Inferior parietal cortex (tissue), 1 donor: Measurements from ENCODE around the gene FUZ.

Source experiments
- DNase-seq: peaks from one replicate; pipeline ENCODE4 v3.0.0-alpha.2; 2016; ENCODE audit errors: extremely low spot score

The FUZ gene

DNA sequence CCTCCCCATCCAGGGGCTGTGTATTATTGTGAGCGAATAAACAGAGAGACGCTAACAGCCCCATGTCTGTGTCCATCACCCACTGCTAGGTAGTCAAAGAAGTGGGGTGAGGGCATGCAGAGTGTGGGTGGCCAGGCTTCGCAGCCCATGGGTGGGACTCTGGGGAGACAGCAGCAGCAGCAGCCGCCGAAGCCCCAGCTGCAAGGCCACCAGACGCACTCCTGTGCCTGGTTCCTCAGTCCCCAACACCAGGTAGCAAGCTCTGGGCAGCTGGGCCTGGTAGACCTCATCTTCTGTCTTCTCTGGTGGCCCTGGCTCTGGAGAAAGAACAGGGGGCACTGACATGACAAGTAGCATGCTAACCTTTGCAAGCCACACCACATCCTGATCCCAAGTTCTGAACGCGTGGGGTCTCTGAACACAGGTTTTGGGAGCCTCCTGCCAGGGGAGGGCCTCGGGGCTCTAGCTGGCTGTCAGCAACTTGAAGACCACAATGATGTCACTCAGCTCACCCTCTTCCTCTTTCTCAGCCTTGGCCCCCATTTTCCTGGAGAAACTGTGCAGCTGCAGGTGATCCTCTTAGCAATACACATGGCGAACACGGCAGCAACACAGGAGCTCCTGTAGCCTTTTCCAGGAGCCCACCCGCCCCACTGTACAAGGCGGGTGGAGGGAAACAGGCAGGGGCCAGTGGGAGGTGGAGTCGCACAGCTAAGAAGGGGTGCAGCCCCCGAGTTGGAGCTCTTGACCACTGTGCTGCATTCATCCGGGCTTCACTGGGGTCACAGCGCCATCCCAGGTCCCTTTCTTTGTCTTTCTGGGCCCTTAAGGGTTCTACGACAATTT is 5.8 kb downstream of the FUZ start:
- no peak for DNase-seq

DNA sequence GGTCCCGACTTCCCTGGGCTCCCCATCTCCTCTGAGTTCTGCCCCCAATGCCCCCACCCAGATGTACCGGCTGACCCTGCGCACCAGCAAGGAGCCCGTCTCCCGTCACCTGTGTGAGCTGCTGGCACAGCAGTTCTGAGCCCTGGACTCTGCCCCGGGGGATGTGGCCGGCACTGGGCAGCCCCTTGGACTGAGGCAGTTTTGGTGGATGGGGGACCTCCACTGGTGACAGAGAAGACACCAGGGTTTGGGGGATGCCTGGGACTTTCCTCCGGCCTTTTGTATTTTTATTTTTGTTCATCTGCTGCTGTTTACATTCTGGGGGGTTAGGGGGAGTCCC is 6.5 kb downstream of the FUZ start:
- no peak for DNase-seq

DNA sequence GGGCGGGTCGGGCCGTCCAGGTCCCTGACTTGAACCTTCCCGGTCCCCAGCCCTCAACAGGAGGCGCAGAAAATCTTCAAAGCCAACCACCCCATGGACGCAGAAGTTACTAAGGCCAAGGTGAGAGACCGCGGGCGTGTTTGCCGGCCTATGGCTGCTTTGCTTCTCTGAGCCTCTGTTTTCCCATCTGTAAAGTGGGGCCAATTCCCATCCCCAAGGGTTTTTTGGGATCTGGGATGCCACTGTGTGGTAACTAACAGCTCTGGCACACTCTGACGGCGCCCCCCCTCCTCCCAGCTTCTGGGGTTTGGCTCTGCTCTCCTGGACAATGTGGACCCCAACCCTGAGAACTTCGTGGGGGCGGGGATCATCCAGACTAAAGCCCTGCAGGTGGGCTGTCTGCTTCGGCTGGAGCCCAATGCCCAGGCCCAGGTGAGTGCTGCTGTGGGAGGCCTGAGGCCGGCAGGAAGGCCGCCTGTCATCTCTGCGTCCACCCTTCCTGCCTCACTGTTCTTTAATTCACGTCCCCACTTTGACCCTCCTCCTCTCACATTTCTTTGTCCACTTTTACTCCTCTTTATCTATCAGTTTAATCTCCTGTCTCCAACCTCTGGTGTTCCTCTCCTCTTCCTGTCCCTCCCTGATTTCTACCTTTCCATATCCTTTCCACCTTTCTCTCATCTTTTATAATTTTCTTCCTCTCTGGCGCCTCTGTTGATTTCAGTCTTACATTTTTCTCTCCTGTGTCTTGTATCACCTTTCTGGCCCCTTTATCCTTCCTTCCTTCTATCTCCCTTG is 7.1 kb downstream of the FUZ start:
- DNase-seq, result no peak

DNA sequence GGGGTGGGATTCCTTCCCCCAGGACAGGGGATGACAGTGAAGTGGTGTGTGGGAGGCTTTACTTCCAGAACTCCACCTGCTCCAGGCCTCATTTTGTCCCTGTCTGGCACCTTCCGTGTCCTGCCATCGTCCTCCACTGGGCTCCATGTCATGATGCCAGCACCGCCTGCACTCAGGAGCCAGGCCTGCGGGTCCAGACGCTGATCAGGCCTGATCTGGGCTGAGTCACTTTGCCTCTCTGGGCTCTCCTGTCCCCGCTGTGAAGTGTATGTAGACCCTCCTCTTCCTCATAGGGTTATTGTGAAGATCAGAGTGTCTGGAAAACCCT is 9.6 kb downstream of the FUZ start:
- DNase-seq, result no peak

DNA sequence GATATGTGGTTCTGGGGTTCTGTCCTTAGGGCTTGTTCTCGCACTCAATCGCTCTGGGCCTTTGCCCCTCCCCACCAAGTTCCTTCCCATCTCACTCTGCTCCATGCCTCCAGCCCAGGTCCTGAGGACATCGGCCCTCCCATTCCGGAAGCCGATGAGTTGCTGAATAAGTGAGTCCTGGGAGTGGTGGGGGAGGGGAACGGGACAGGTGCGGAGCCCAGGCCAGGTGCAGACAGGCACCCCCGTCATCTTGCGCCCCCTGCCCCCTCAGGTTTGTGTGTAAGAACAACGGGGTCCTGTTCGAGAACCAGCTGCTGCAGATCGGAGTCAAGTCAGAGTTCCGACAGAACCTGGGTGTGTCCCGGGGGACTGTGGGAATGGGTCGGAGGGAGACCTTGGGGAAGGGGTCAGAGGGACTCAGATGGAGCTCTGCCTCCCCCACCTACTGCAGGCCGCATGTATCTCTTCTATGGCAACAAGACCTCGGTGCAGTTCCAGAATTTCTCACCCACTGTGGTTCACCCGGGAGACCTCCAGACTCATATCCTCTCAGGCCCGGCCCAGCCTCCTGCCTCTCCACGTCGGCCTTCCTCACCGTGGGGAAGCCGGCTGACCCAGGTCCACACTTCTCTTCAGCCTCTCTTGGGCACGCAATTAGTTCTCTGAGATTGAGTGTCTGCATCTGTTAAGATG is 10.1 kb downstream of the FUZ start:
- no peak for DNase-seq

DNA sequence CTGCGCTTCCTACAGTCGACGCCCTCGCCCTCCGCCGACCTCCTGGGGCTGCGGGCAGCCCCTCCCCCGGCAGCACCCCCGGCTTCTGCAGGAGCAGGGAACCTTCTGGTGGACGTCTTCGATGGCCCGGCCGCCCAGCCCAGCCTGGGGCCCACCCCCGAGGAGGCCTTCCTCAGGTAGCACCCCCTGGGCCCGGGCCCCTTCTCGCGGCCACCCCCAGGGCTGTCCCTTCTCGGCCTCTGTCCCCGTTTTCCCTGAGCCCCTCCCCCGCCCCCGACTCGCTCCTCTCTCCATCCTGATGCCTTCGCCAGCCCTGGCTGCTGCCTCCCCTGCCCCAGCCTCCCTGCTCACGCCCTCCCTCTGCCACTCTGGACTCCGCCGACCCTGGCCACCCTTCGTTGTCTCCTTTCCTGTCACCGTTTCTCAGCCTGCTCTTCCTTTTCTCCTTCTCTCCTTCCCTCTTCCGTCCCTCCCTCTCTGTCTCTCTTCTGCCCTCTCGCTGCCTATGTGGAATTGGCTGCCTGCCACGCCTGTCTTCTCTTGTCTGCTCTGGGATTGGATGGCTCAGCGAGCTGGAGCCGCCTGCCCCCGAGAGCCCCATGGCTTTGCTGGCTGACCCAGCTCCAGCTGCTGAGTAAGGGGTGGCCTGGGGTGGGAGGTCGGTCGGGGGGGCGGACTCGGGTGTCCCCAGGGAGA is 11.0 kb downstream of the FUZ start:
- DNase-seq, result peak; percentile 91

DNA sequence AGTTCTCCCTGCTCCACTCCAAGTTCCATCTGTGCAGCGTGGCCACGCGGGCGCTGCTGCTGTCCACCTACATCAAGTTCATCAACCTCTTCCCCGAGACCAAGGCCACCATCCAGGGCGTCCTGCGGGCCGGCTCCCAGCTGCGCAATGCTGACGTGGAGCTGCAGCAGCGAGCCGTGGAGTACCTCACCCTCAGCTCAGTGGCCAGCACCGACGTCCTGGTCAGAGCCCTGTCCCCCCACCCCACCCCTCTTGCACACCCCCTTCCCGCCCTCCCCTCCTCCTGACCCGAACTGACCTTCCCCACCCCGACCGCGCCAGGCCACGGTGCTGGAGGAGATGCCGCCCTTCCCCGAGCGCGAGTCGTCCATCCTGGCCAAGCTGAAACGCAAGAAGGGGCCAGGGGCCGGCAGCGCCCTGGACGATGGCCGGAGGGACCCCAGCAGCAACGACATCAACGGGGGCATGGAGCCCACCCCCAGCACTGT is 11.6 kb downstream of the FUZ start:
- DNase-seq, result no peak

DNA sequence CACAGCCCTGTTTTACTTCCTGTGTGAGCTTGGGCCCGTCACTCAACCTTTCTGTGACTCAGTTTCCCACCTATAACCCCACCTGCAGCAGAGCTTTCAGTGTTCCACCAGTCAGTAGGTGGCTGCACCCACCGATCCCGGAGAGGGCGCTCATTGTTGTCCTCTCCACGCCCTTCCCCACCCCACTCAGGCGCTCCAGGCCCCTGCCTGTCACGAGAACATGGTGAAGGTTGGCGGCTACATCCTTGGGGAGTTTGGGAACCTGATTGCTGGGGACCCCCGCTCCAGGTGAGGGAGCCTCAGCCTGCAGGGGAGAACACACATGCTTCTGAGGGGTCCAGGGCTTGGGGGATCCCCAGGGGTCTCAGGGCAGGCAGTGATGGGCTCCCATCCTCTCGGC is 12.3 kb downstream of the FUZ start:
- DNase-seq, result no peak

DNA sequence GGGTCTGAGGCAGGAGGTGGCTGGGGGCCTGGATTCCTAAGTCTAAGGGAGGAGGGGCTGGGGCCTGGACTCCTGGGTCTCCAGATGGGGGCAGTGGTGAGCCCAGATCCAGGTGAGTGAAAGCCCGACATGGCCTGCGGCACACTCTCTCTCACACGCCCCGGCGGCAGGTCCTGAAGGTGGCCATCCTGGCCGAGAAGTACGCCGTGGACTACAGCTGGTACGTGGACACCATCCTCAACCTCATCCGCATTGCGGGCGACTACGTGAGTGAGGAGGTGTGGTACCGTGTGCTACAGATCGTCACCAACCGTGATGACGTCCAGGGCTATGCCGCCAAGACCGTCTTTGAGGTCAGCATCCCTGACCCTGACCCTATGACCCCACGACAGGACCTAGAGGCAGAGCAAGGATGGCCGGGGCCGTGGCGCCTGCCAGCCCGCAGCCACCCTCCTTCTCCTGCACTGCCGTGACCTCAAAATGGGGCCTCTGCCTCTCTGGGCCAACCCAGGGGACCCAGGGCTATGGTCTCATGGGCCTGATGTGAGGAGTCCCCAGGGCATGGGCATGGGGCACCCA is 13.2 kb downstream of the FUZ start:
- no peak for DNase-seq

DNA sequence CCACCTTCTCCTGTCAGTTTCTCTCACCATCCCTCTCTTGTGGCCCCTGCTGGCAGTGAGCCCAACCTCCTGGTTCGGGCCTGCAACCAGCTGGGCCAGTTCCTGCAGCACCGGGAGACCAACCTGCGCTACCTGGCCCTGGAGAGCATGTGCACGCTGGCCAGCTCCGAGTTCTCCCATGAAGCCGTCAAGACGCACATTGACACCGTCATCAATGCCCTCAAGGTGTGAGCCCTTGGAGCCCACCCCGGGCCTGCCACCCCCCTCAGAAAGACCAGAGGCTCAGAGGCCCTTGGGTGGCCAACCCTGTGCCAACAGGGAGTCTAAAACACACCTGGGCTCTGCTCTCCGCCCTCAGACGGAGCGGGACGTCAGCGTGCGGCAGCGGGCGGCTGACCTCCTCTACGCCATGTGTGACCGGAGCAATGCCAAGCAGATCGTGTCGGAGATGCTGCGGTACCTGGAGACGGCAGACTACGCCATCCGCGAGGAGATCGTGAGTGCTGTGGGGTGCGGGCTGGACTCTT is 13.8 kb downstream of the FUZ start:
- DNase-seq, result no peak

DNA sequence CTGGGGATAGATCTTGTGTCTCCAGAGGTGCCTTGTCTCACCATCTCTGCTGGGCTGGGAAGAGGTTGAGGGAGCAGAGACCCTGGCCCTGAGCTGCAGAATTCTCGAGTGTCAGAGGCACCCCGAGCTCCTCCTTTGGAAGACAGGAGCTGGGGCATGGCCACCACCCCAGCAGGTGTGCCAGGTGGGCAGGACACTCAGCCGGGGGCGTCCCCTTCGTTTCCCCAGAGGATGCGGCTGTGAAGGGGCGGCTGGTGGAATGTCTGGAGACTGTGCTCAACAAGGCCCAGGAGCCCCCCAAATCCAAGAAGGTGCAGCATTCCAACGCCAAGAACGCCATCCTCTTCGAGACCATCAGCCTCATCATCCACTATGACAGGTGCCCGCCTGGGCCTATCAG is 14.5 kb downstream of the FUZ start:
- no peak for DNase-seq

DNA sequence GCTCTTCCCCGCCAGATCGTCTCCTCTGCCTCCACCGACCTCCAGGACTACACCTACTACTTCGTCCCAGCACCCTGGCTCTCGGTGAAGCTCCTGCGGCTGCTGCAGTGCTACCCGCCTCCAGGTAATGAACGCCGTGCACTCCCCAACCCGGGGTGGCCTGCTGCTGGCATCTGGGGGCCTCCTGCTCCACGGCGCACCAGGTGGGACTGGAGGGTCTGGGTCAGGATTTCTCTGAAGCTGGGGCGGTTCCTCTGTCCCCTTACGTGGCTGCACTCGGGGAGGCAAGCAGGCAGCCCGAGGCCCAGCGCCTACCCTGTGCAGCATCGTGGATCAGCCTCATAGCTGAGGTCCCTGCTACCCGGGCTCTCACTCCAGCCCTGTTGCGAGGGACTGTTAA is 17.5 kb downstream of the FUZ start:
- DNase-seq, result no peak

DNA sequence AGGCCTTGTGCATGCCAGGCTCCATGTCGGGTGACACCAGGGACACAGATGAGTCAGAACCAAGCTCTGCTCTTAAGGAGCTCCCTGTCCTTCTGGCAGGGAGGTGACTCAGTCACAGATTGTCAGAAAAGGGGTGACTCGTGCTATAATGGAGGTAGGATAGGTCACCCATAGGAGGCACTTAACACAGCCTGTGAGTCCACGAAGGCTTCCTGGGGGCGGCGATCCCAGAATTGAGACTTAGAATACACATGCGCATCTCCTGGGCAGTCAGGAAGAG is 19.6 kb downstream of the FUZ start:
- DNase-seq, result no peak

DNA sequence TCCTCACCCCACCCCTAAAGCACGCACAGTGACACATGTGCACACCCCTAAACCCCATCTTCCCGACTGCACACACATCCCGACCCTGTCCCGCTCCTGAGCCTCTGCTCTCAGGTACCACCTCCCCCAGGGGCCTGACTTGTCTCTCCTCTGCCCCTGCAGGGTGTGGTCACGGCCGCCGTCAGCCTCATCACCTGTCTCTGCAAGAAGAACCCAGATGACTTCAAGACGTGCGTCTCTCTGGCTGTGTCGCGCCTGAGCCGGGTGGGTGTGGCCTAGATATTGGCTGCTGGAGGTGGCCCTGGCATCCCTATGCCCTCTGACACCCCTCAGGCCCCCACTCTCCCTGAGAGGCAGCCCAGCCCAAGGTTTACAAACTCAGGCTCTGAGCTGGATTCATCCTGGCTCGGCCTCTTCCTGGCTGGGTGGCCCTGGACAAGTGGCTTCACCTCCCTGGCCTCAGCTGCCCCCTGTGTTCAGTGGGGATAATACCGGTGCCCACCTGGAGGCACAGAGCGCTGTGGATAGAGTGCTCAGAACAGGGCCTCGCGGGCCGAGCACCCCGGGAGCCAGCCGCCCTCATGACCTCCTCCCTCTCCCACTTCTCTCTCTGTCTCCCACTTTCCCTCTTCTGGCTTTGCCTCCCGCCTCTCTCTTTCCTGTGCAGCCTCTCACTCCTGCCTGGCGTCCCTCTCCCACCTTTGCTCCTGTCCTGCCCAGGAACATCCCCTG is 20.1 kb downstream of the FUZ start:
- DNase-seq, result no peak

DNA sequence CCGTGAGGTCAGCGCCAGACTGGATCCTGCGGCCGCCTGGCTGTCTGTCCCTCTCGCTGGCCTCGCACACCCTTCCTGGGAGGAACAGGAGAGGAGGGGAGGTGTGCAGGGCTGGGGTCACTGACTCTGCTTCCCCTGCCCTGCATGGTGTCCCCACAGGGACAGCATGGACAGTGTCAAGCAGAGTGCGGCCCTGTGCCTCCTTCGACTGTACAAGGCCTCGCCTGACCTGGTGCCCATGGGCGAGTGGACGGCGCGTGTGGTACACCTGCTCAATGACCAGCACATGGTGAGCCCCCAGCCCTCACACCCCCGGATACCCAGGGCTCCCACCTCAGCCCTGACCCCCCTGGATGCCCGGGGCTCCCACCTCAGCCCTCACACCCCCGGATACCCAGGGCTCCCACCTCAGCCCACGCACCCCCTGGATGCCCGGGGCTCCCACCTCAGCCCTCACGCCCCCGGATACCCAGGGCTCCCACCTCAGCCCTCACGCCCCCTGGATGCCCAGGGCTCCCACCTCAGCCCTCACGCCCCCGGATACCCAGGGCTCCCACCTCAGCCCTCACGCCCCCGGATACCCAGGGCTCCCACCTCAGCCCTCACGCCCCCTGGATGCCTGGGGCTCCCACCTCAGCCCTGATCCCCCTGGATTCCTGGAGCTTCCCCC is 21.2 kb downstream of the FUZ start:
- no peak for DNase-seq

DNA sequence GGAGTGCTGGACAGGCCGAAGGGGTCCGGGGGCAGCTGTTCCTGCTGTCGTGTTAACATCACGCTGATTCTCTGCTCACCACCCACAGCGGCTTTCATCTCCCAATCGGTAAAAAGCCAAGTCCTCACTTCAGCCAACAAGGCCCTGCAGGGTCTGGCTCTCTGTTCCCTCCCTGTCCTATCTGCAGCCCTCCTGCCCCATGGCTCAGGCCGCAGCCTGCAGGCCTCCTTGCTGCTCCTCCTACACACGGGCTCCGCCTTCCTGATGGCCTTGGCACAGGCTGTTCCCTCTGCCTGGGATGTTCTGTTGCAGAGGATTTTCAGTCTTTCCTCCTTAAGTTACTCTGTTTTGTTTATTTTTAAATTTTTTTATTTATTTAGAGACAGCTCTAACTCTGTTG is 22.2 kb downstream of the FUZ start:
- no peak for DNase-seq

DNA sequence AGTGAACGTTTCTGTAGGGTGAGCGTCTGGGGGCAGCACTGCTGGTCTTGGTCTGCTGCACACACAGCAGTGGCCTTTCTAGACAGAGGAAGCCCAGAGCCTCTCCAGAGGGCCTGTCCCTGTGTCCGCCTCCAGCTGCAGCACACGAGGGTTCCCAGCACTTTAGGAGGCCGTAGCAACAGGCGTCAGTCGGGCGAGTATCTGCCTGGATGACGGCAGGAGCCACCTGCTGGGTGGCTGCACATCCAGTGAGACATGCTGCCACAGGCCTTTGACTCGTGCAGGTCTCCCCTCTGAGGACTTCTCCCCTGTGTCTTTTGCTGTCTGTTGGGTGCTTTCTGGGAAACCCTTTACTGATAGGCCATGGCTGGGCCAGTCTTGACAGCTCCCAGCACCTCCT is 24.2 kb downstream of the FUZ start:
- no peak for DNase-seq

DNA sequence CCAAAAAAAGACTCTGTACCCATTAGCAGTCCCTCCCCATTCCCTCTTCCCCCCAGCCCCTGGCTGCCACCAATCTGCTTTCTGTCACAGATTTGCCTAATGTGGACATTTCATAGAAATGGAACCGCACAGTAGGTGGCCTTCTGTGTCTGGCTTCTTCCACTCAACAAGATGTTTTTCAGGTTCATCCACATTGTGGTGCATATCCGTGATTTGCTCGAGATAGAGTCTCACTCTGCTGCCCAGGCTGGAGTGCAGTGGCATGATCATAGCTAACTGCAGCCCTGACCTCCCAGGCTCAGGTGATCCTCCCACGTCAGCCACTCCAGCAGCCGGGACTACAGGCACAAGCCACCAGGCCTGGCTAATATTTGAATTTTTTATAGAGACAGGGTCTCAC is 25.3 kb downstream of the FUZ start:
- no peak for DNase-seq

DNA sequence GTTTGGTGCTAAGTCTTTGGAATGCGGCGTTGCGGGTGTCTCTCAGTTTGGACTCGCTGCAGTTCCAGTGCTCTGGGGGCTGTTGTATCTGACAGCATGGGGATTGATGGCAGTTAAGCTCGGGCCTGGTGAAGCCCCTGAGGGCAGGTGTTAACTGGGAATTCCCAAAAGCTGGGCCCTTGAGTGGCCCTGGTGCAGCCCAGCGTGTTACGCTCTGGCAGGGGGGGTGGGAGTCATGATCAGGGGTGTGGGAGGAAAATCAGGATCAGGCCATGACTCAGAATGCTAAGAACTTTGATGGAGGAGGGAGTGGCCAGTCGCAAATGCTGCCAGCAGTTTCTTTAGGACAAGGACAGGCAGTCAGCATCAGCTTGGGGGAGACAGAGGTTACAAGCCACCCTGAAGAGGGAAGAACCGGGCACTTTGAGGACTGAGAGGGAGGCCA is 26.7 kb downstream of the FUZ start:
- no peak for DNase-seq

DNA sequence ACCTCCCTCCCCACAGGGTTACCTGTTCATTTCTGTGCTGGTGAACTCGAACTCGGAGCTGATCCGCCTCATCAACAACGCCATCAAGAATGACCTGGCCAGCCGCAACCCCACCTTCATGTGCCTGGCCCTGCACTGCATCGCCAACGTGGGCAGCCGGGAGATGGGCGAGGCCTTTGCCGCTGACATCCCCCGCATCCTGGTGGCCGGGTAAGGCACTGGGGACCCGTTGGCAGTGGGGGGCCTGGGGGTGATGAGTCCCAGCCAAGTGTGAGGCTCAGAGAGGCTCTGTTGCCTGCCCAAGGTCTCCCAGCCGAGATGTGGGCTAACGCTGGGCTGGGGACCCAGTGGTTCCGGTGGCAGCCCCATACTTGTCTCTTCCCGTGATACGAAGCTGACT is 30.6 kb downstream of the FUZ start:
- DNase-seq, result no peak
